Measurements from ENCODE around the gene TM9SF1.
"Not testable (repeated sequence)": the region's sequence is repeated elsewhere in the genome, so short reads cannot be mapped to it uniquely, and the experiment has no call there.

Gene TM9SF1

GRCh38 chr14:24219080-24219479 is 23.8 kb upstream of the TM9SF1 start:
- TF ChIP-seq L3MBTL2 (conservative IDR thresholded peaks at IDR 0.05): no peak
- no peak for TF ChIP-seq TARDBP (IDR thresholded peaks at IDR 0.05)
- TF ChIP-seq FOXK2 (IDR thresholded peaks at IDR 0.05): no peak
- TF ChIP-seq BHLHE40 (IDR thresholded peaks at IDR 0.05; ENCODE audit: borderline replicate concordance): no peak
- no peak for TF ChIP-seq SUZ12 (IDR thresholded peaks at IDR 0.05)
- DNase-seq (ENCODE audit: extremely low spot score): no peak
- ChIA-PET POLR2A (interaction anchor here (1.4 to 1.7 kb wide), 2 partner anchors 23 to 30 kb away, joined by 4 to 8 read pairs; partner anchors contain the start of genes IPO4 and TINF2), CTCF (interaction anchor here (1.3 kb wide), 1 partner anchor 23 kb away, joined by 4 read pairs; the partner anchor contains the start of gene TINF2)

- POLR2A ChIA-PET, CTCF ChIA-PET: not testable (repeated sequence)
These were observed 21.6 kb upstream of the TM9SF1 start for GRCh38 chr14:24216876-24217275.

DNA sequence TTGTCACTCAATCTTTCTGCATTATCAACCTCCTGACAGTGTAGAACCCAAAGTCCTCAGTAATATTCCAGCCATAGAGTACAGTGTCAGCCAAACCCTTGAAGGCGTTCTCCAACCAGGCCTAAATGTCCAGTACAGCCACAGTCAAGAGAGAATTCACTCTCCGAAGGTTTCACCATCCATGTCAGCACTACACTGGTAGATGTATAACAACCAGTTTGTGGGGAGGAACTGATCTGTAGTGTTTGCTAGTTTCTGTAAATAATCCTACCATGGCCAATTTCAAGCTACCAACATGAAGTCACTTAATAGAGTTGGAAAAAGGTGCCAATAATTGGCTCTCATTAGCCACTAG is 21.1 kb upstream of the TM9SF1 start:
- ChIA-PET POLR2A (interaction anchor here (0.7 to 1.2 kb wide), 8 partner anchors 9 to 92 kb away, joined by 3 to 7 read pairs (median 4); partner anchors contain the start of genes CIDEB, DHRS1, IPO4 and NOP9), CTCF (interaction anchor here (0.8 to 1.0 kb wide), 4 partner anchors 9 to 81 kb away, joined by 3 to 9 read pairs (median 4); partner anchors contain the start of genes RABGGTA and TINF2)
- TF ChIP-seq ARNT (IDR thresholded peaks at IDR 0.05) (no peak), FOXA1 (IDR thresholded peaks at IDR 0.05) (no peak), FOXM1 (IDR thresholded peaks at IDR 0.05; ENCODE audit: borderline replicate concordance) (no peak), TARDBP (IDR thresholded peaks at IDR 0.05) (no peak), SP1 (IDR thresholded peaks at IDR 0.05) (no peak), CTBP1 (IDR thresholded peaks at IDR 0.05; ENCODE audit: borderline replicate concordance) (no peak), ELF4 (IDR thresholded peaks at IDR 0.05) (no peak), NFRKB (IDR thresholded peaks at IDR 0.05) (no peak), FOXK2 (IDR thresholded peaks at IDR 0.05) (no peak), SUZ12 (IDR thresholded peaks at IDR 0.05) (no peak), LEF1 (IDR thresholded peaks at IDR 0.05; ENCODE audit: borderline replicate concordance) (no peak), ZNF384 (IDR thresholded peaks at IDR 0.05) (no peak), HDGF (IDR thresholded peaks at IDR 0.05; ENCODE audit: borderline replicate concordance) (no peak), L3MBTL2 (conservative IDR thresholded peaks at IDR 0.05) (no peak), BHLHE40 (IDR thresholded peaks at IDR 0.05; ENCODE audit: borderline replicate concordance) (no peak)
- TF ChIP-seq, protein P1, sequence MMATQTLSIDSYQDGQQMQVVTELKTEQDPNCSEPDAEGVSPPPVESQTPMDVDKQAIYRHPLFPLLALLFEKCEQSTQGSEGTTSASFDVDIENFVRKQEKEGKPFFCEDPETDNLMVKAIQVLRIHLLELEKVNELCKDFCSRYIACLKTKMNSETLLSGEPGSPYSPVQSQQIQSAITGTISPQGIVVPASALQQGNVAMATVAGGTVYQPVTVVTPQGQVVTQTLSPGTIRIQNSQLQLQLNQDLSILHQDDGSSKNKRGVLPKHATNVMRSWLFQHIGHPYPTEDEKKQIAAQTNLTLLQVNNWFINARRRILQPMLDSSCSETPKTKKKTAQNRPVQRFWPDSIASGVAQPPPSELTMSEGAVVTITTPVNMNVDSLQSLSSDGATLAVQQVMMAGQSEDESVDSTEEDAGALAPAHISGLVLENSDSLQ (IDR thresholded peaks at IDR 0.05): no peak
- DNase-seq (ENCODE audit: extremely low spot score): no peak

More at GRCh38 chr14:24216876-24217275, 21.6 kb upstream of the TM9SF1 start:
- not testable (repeated sequence) for DNase-seq (ENCODE audit: extremely low spot score)

- TF ChIP-seq L3MBTL2 (conservative IDR thresholded peaks at IDR 0.05): no peak
- TF ChIP-seq, protein P1 (IDR thresholded peaks at IDR 0.05): peak; percentile 50; the same call in 1 of the 2 replicates
- POLR2A ChIA-PET: interaction anchor here (0.7 to 1.2 kb wide), 9 partner anchors 9 to 92 kb away, joined by 3 to 7 read pairs (median 4); partner anchors contain the start of genes CIDEB, DHRS1, IPO4 and NOP9
- DNase-seq (ENCODE audit: extremely low spot score): peak; percentile 87
- CTCF ChIA-PET: interaction anchor here (0.6 to 1.0 kb wide), 6 partner anchors 10 to 916 kb away, joined by 3 to 9 read pairs (median 4); partner anchors contain the start of genes DHRS1, NOP9, RABGGTA and TINF2
These were observed 20.5 kb upstream of the TM9SF1 start, which contains the start of gene MDP1 for GRCh38 chr14:24215495-24216344. Gene MDP1, minus strand, starts transcription at chr14:24216066. Its CDS starts 111 bp downstream, at chr14:24215955.

- POLR2A ChIA-PET: interaction anchor here (0.7 to 3.0 kb wide), 28 partner anchors 11 to 228 kb away, joined by 3 to 33 read pairs (median 4); partner anchors contain the start of genes CBLN3, DCAF11, EMC9 and GMPR2
- DNase-seq (ENCODE audit: extremely low spot score): no peak
- no peak for TF ChIP-seq TARDBP (IDR thresholded peaks at IDR 0.05)
- no peak for TF ChIP-seq ARNT (IDR thresholded peaks at IDR 0.05)
- no peak for TF ChIP-seq BHLHE40 (IDR thresholded peaks at IDR 0.05; ENCODE audit: borderline replicate concordance)
- TF ChIP-seq SUZ12 (IDR thresholded peaks at IDR 0.05): no peak
- TF ChIP-seq L3MBTL2 (conservative IDR thresholded peaks at IDR 0.05): no peak
- TF ChIP-seq LEF1 (IDR thresholded peaks at IDR 0.05; ENCODE audit: borderline replicate concordance): no peak
- TF ChIP-seq CTBP1 (IDR thresholded peaks at IDR 0.05; ENCODE audit: borderline replicate concordance): no peak
- TF ChIP-seq HDGF (IDR thresholded peaks at IDR 0.05; ENCODE audit: borderline replicate concordance): no peak
- TF ChIP-seq ELF4 (IDR thresholded peaks at IDR 0.05): no peak
- TF ChIP-seq, protein P1 (IDR thresholded peaks at IDR 0.05): no peak
- TF ChIP-seq FOXM1 (IDR thresholded peaks at IDR 0.05; ENCODE audit: borderline replicate concordance): no peak
- TF ChIP-seq FOXK2 (IDR thresholded peaks at IDR 0.05): no peak
- TF ChIP-seq SP1 (IDR thresholded peaks at IDR 0.05): no peak
- no peak for TF ChIP-seq NFRKB (IDR thresholded peaks at IDR 0.05)
- TF ChIP-seq ZNF384 (IDR thresholded peaks at IDR 0.05): no peak
- TF ChIP-seq FOXA1 (IDR thresholded peaks at IDR 0.05): no peak
- CTCF ChIA-PET: interaction anchor here (0.8 to 1.0 kb wide), 2 partner anchors 85 to 120 kb away, joined by 3 read pairs; no protein-coding TSS in a partner anchor
These were observed 18.8 kb upstream of the TM9SF1 start for GRCh38 chr14:24213866-24214662.
